Activated naive CD4-positive, alpha-beta T cell treated with anti-CD3 and anti-CD28 coated beads for 36 hours (primary cell): Measurements from ENCODE around the gene CACNA2D2. TPM values are rescaled to one million over a fixed set of nuclear protein-coding genes. Genes with fewer than 3 reads are reported as not detected.

Source experiments
- CTCF ChIA-PET: fragments of 350-600 bp; sonication (Branson Sonifier 250); formaldehyde crosslinking; loops from one replicate; lab custom pipeline; 2021; ENCODE audit warnings: antibody characterized with exemption; lab: Charles Lee
- DNase-seq: peaks from one replicate; pipeline ENCODE4 v3.0.0-alpha.2; 2020
- H3K27ac Mint-ChIP-seq: one replicate; pipeline ENCODE4 v1.8.0; 2021; ENCODE audit warnings: mild to moderate bottlenecking, mixed read lengths
- H3K27me3 Mint-ChIP-seq: one replicate; pipeline ENCODE4 v1.8.0; 2021; ENCODE audit warnings: low read depth, mixed read lengths
- H3K36me3 Mint-ChIP-seq: one replicate; pipeline ENCODE4 v1.8.0; 2021; ENCODE audit warnings: low read depth, mixed read lengths
- H3K4me1 Mint-ChIP-seq: one replicate; pipeline ENCODE4 v1.8.0; 2021; ENCODE audit warnings: low read depth, mixed read lengths
- H3K4me3 Mint-ChIP-seq: one replicate; pipeline ENCODE4 v1.8.0; 2021; ENCODE audit warnings: mild to moderate bottlenecking, moderate library complexity, mixed read lengths
- H3K9me3 Mint-ChIP-seq: one replicate; pipeline ENCODE4 v1.8.0; 2021; ENCODE audit warnings: mixed read lengths
- intact Hi-C: fragments of 100-400 bp; cut with micrococcal nuclease; formaldehyde crosslinking; loops from one replicate; pipeline ENCODE4 v1.15.1; 2023
- total RNA-seq, 2 experiments: library from RNA; stranded (reverse); gene quantifications; one replicate each; pipeline ENCODE4 v1.2.3, GENCODE V29; 2021

The CACNA2D2 gene
- total RNA-seq, 2 experiments from 2014 or later: 0.89 to 0.95 TPM

- H3K9me3 Mint-ChIP-seq: no peaks in the 10 kb centered on the region
- H3K36me3 Mint-ChIP-seq: no peaks in the 10 kb centered on the region
- intact Hi-C loops: no loop called here
- no peaks in the 10 kb centered on the region for H3K27me3 Mint-ChIP-seq
- DNase-seq: no peak
- peaks cover 8% of the 10 kb centered on the region for H3K4me1 Mint-ChIP-seq
- H3K27ac Mint-ChIP-seq: no peak overlapping the region
- CTCF ChIA-PET: interaction anchor here (1.1 kb wide), 1 partner anchor 9 kb away, joined by 6 read pairs; no protein-coding TSS in a partner anchor
- no peak overlapping the region for H3K4me3 Mint-ChIP-seq
Observed at GRCh38 chr3:50445919-50446318, 57.5 kb downstream of the CACNA2D2 start.

- no peaks in the 10 kb centered on the region for H3K36me3 Mint-ChIP-seq
- H3K4me3 Mint-ChIP-seq: no peak overlapping the region
- no peak for DNase-seq
- H3K4me1 Mint-ChIP-seq: peaks cover 2% of the 10 kb centered on the region
- H3K27ac Mint-ChIP-seq: no peak overlapping the region
- CTCF ChIA-PET: no interaction called here
- H3K27me3 Mint-ChIP-seq: no peaks in the 10 kb centered on the region
- H3K9me3 Mint-ChIP-seq: no peaks in the 10 kb centered on the region
- intact Hi-C loops: no loop called here
Observed at GRCh38 chr3:50444782-50445181, 58.7 kb downstream of the CACNA2D2 start.

- Mint-ChIP-seq H3K27ac (no peak overlapping the region), H3K27me3 (no peaks in the 10 kb centered on the region), H3K4me3 (no peak overlapping the region), H3K4me1 (peaks cover under 1% of the 10 kb centered on the region), H3K9me3 (no peaks in the 10 kb centered on the region), H3K36me3 (no peaks in the 10 kb centered on the region)
- intact Hi-C loops: no loop called here
- CTCF ChIA-PET: no interaction called here
- DNase-seq: no peak
Observed at GRCh38 chr3:50444213-50444612, 59.2 kb downstream of the CACNA2D2 start.

GRCh38 chr3:50442945-50443579 is 60.4 kb downstream of the CACNA2D2 start:
- intact Hi-C loops: no loop called here
- no peaks in the 10 kb centered on the region for H3K27me3 Mint-ChIP-seq
- DNase-seq: no peak
- no peaks in the 10 kb centered on the region for H3K9me3 Mint-ChIP-seq
- no peak overlapping the region for H3K27ac Mint-ChIP-seq
- no peaks in the 10 kb centered on the region for H3K36me3 Mint-ChIP-seq
- no peaks in the 10 kb centered on the region for H3K4me1 Mint-ChIP-seq
- CTCF ChIA-PET: no interaction called here
- H3K4me3 Mint-ChIP-seq: no peak overlapping the region

- CTCF ChIA-PET: no interaction called here
- Mint-ChIP-seq H3K9me3 (no peaks in the 10 kb centered on the region), H3K36me3 (no peaks in the 10 kb centered on the region), H3K27me3 (no peaks in the 10 kb centered on the region), H3K4me1 (no peaks in the 10 kb centered on the region), H3K27ac (no peak overlapping the region), H3K4me3 (no peak overlapping the region)
- intact Hi-C loops: no loop called here
- no peak for DNase-seq
Observed at GRCh38 chr3:50441424-50442217, 61.8 kb downstream of the CACNA2D2 start.

GRCh38 chr3:50436114-50436674 is 67.2 kb downstream of the CACNA2D2 start:
- DNase-seq: peak; percentile 85
- CTCF ChIA-PET: interaction anchor here (0.7 to 3.4 kb wide), 6 partner anchors 9 to 177 kb away, joined by 3 to 25 read pairs (median 4); no protein-coding TSS in a partner anchor
- Mint-ChIP-seq H3K27ac (no peak overlapping the region), H3K4me3 (no peak overlapping the region), H3K9me3 (no peaks in the 10 kb centered on the region), H3K4me1 (no peaks in the 10 kb centered on the region), H3K36me3 (no peaks in the 10 kb centered on the region), H3K27me3 (peaks cover 2% of the 10 kb centered on the region)
- intact Hi-C loops: loop anchor here (1.0 kb wide), 4 partner anchors 83 to 178 kb away; no protein-coding TSS in a partner anchor

GRCh38 chr3:50435371-50436113 is 67.9 kb downstream of the CACNA2D2 start:
- CTCF ChIA-PET: interaction anchor here (0.9 to 3.4 kb wide), 3 partner anchors 51 to 178 kb away, joined by 3 to 25 read pairs (median 6); no protein-coding TSS in a partner anchor
- Mint-ChIP-seq H3K27me3 (peaks cover 2% of the 10 kb centered on the region), H3K27ac (no peak overlapping the region), H3K4me1 (no peaks in the 10 kb centered on the region), H3K36me3 (no peaks in the 10 kb centered on the region), H3K9me3 (no peaks in the 10 kb centered on the region), H3K4me3 (no peak overlapping the region)
- no peak for DNase-seq
- intact Hi-C loops: loop anchor here (1.0 kb wide), 4 partner anchors 84 to 179 kb away; no protein-coding TSS in a partner anchor

- no peak for DNase-seq
- Mint-ChIP-seq H3K27me3 (peaks cover 2% of the 10 kb centered on the region), H3K27ac (no peak overlapping the region), H3K9me3 (no peaks in the 10 kb centered on the region), H3K36me3 (no peaks in the 10 kb centered on the region), H3K4me3 (no peak overlapping the region), H3K4me1 (no peaks in the 10 kb centered on the region)
- intact Hi-C loops: no loop called here
- CTCF ChIA-PET: interaction anchor here (1.7 kb wide), 1 partner anchor 108 kb away, joined by 6 read pairs; no protein-coding TSS in a partner anchor
Observed at GRCh38 chr3:50433954-50434353, 69.5 kb downstream of the CACNA2D2 start.

- DNase-seq: no peak
Observed at GRCh38 chr3:50430950-50431435, 72.4 kb downstream of the CACNA2D2 start.

GRCh38 chr3:50430191-50430590 is 73.2 kb downstream of the CACNA2D2 start:
- Mint-ChIP-seq H3K4me1 (no peaks in the 10 kb centered on the region), H3K4me3 (no peak overlapping the region), H3K36me3 (no peaks in the 10 kb centered on the region), H3K27me3 (no peaks in the 10 kb centered on the region), H3K9me3 (no peaks in the 10 kb centered on the region), H3K27ac (no peak overlapping the region)
- intact Hi-C loops: no loop called here
- CTCF ChIA-PET: no interaction called here
- DNase-seq: no peak

More at GRCh38 chr3:50430950-50431435, 72.4 kb downstream of the CACNA2D2 start:
- intact Hi-C loops: no loop called here
- H3K27ac Mint-ChIP-seq: no peak overlapping the region
- no peaks in the 10 kb centered on the region for H3K9me3 Mint-ChIP-seq
- CTCF ChIA-PET: interaction anchor here (0.8 kb wide), 1 partner anchor 55 kb away, joined by 3 read pairs; no protein-coding TSS in a partner anchor
- peaks cover 1% of the 10 kb centered on the region for H3K27me3 Mint-ChIP-seq
- H3K36me3 Mint-ChIP-seq: no peaks in the 10 kb centered on the region
- no peaks in the 10 kb centered on the region for H3K4me1 Mint-ChIP-seq
- no peak overlapping the region for H3K4me3 Mint-ChIP-seq

GRCh38 chr3:50428007-50428633 is 75.3 kb downstream of the CACNA2D2 start:
- DNase-seq: no peak
- intact Hi-C loops: no loop called here
- H3K9me3 Mint-ChIP-seq: no peaks in the 10 kb centered on the region
- no peak overlapping the region for H3K27ac Mint-ChIP-seq
- H3K36me3 Mint-ChIP-seq: no peaks in the 10 kb centered on the region
- H3K4me1 Mint-ChIP-seq: no peaks in the 10 kb centered on the region
- CTCF ChIA-PET: no interaction called here
- H3K27me3 Mint-ChIP-seq: no peaks in the 10 kb centered on the region
- H3K4me3 Mint-ChIP-seq: no peak overlapping the region
